SK-N-SH (cell line): ENCODE data around the gene PLTP. TPM values are rescaled to one million over a fixed set of nuclear protein-coding genes. Genes with fewer than 3 reads are reported as not detected.

ENCODE experiments used
- CTCF ChIA-PET: fragments of 300-600, 350-600 bp; formaldehyde crosslinking; extraction: SDS; loops from one replicate; lab custom pipeline; 2021; lab: Yijun Ruan, JAX
- POLR2A ChIA-PET: fragments of 350-600 bp; sonication (Branson Sonifier 250); formaldehyde crosslinking; extraction: SDS; loops from one replicate; lab custom pipeline; 2020; ENCODE audit warnings: antibody characterized with exemption, inconsistent platforms; lab: Yijun Ruan, JAX
- DNase-seq: peaks from one replicate; pipeline ENCODE4 v3.0.0; 2012
- H2AFZ ChIP-seq: fragments of 200-600 bp; sonication (generic); 2 replicates; pipeline ENCODE4 v1.8.1; 2016; ENCODE audit warnings: antibody characterized with exemption, mild to moderate bottlenecking, low read depth
- H3F3A ChIP-seq: fragments of 200-600 bp; sonication (generic); replicated peaks from 2 replicates; pipeline ENCODE3; 2016; ENCODE audit warnings: antibody characterized with exemption, mild to moderate bottlenecking; ENCODE audit not compliant: insufficient read depth
- H3K27ac ChIP-seq, 2 experiments: fragments of 200-500 bp in 1 of 2; fragments of 200-600 bp in 1 of 2; sonication (Bioruptor generic) in 1 of 2; sonication (generic), shearing (Covaris generic) in 1 of 2; 2 replicates each; pipeline versions ENCODE4 v1.5.1 to v1.6.1; 2014 to 2016; ENCODE audit warnings: low read depth in 2 of 2, inconsistent platforms in 1 of 2, low read length in 1 of 2, mild to moderate bottlenecking in 1 of 2, mixed read lengths in 1 of 2
- H3K27me3 ChIP-seq: fragments of 200-600 bp; sonication (generic), shearing (Covaris generic); 2 replicates; pipeline ENCODE4 v1.6.1; 2016; ENCODE audit warnings: mixed run types; ENCODE audit not compliant: insufficient read depth
- H3K36me3 ChIP-seq, 2 experiments: fragments of 200-500 bp in 1 of 2; fragments of 200-600 bp in 1 of 2; sonication (Bioruptor generic) in 1 of 2; sonication (generic) in 1 of 2; replicated peaks in 1 of 2; 2 replicates each; pipeline versions ENCODE3 to v1.5.1; 2014 to 2016; ENCODE audit warnings: low read length in 1 of 2, mild to moderate bottlenecking in 1 of 2; ENCODE audit not compliant: insufficient read depth in 2 of 2, control insufficient read depth in 1 of 2
- H3K4me1 ChIP-seq, 2 experiments: fragments of 200-500 bp in 1 of 2; fragments of 200-600 bp in 1 of 2; sonication (Bioruptor generic) in 1 of 2; sonication (generic), shearing (Covaris generic) in 1 of 2; 2 replicates each; pipeline versions ENCODE4 v1.5.1 to v1.6.1; 2014 to 2016; ENCODE audit warnings: low read depth in 1 of 2, low read length in 1 of 2, mixed run types in 1 of 2; ENCODE audit not compliant: insufficient read depth in 2 of 2, control insufficient read depth in 1 of 2
- H3K4me2 ChIP-seq: fragments of 200-600 bp; sonication (generic), shearing (Covaris generic); 2 replicates; pipeline ENCODE4 v1.6.1; 2017; ENCODE audit warnings: mixed run types
- H3K4me3 ChIP-seq, 2 experiments: fragments of 200-500 bp in 1 of 2; fragments of 200-600 bp in 1 of 2; sonication (Bioruptor generic) in 1 of 2; sonication (generic), shearing (Covaris generic) in 1 of 2; 2 replicates each; pipeline versions ENCODE4 v1.5.1 to v1.8.1; 2014 to 2016; ENCODE audit warnings: low read depth in 2 of 2, inconsistent platforms in 1 of 2, low read length in 1 of 2, mild to moderate bottlenecking in 1 of 2, mixed read lengths in 1 of 2, moderate library complexity in 1 of 2
- H3K79me2 ChIP-seq: fragments of 200-600 bp; sonication (generic); 2 replicates; pipeline ENCODE4 v1.8.1; 2017; ENCODE audit warnings: mild to moderate bottlenecking; ENCODE audit not compliant: insufficient read depth
- H3K9ac ChIP-seq: fragments of 200-600 bp; sonication (generic); 2 replicates; pipeline ENCODE4 v1.6.1; 2017; ENCODE audit warnings: mixed run types
- H3K9me2 ChIP-seq: fragments of 200-600 bp; sonication (generic); 2 replicates; pipeline ENCODE4 v1.6.1; 2017; ENCODE audit warnings: mixed run types
- H3K9me3 ChIP-seq: fragments of 200-600 bp; sonication (generic); 2 replicates; pipeline ENCODE4 v1.6.1; 2017; ENCODE audit warnings: mixed run types, mild to moderate bottlenecking, moderate library complexity
- H4K20me1 ChIP-seq: fragments of 200-600 bp; sonication (generic); 2 replicates; pipeline ENCODE4 v1.6.1; 2017; ENCODE audit warnings: mild to moderate bottlenecking, mixed run types; ENCODE audit not compliant: insufficient read depth
- CTCF ChIP-seq: fragments of 200-600 bp; sonication (generic); IDR thresholded peaks from 2 replicates; pipeline ENCODE4 v1.6.1; 2017; ENCODE audit warnings: antibody characterized with exemption, mild to moderate bottlenecking, moderate library complexity
- ELF1 ChIP-seq: IDR thresholded peaks from 2 replicates; pipeline ENCODE4 v1.4.0; 2012
- FOXM1 ChIP-seq: IDR thresholded peaks from 2 replicates; pipeline ENCODE4 v1.4.0; 2012; ENCODE audit warnings: low read depth, mild to moderate bottlenecking
- GABPA ChIP-seq: IDR thresholded peaks from 2 replicates; pipeline ENCODE4 v1.4.0; 2012; ENCODE audit warnings: low read depth, mild to moderate bottlenecking
- JUND ChIP-seq: IDR thresholded peaks from 2 replicates; pipeline ENCODE4 v1.4.0; 2012
- MAX ChIP-seq: IDR thresholded peaks from 2 replicates; pipeline ENCODE4 v1.4.0; 2012; ENCODE audit warnings: low read depth
- MEF2A ChIP-seq: IDR thresholded peaks from 2 replicates; pipeline ENCODE4 v1.4.0; 2012; ENCODE audit warnings: low read depth, borderline replicate concordance
- MXI1 ChIP-seq: IDR thresholded peaks from 2 replicates; pipeline ENCODE4 v1.6.1; 2012; ENCODE audit warnings: mild to moderate bottlenecking, low read depth, low read length, improper control_type of control experiment
- NRF1 ChIP-seq: IDR thresholded peaks from 2 replicates; pipeline ENCODE4 v1.6.1; 2012; ENCODE audit warnings: low read depth, mild to moderate bottlenecking, low read length
- POLR2AphosphoS5 ChIP-seq: IDR thresholded peaks from 2 replicates; pipeline ENCODE4 v1.6.1; 2012; ENCODE audit warnings: low read depth, low read length
- REST ChIP-seq: IDR thresholded peaks from 2 replicates; pipeline ENCODE4 v1.6.1; 2012; ENCODE audit warnings: mild to moderate bottlenecking, low read depth, low read length, moderate library complexity
- RFX5 ChIP-seq: IDR thresholded peaks from 2 replicates; pipeline ENCODE4 v1.6.1; 2012; ENCODE audit warnings: mild to moderate bottlenecking, improper control_type of control experiment, low read length
- RXRA ChIP-seq: IDR thresholded peaks from 2 replicates; pipeline ENCODE4 v1.4.0; 2012; ENCODE audit warnings: low read depth, mild to moderate bottlenecking, borderline replicate concordance
- SMC3 ChIP-seq: IDR thresholded peaks from 2 replicates; pipeline ENCODE4 v1.6.1; 2012; ENCODE audit warnings: low read depth, low read length, improper control_type of control experiment
- TEAD4 ChIP-seq: IDR thresholded peaks from 2 replicates; pipeline ENCODE4 v1.4.0; 2012; ENCODE audit warnings: mild to moderate bottlenecking, borderline replicate concordance; ENCODE audit not compliant: insufficient read depth
- USF1 ChIP-seq: IDR thresholded peaks from 2 replicates; pipeline ENCODE4 v1.4.0; 2012; ENCODE audit warnings: low read depth, borderline replicate concordance
- YY1 ChIP-seq: IDR thresholded peaks from 2 replicates; pipeline ENCODE4 v1.4.0; 2012; ENCODE audit warnings: low read depth, mild to moderate bottlenecking
- ZBTB33 ChIP-seq: IDR thresholded peaks from 2 replicates; pipeline ENCODE4 v1.4.0; 2012; ENCODE audit warnings: low read depth, borderline replicate concordance
- WGBS: methylation state at CpG from one replicate; pipeline ENCODE4 v1.1.6; 2017; ENCODE audit warnings: low lambda C conversion rate; 5-methylcytosine and 5-hydroxymethylcytosine counted together
- polyA plus RNA-seq, 3 experiments: library from polyadenylated mRNA; depleted of rRNA; stranded (reverse); fragments of >200 nt; gene quantifications; 2 replicates each; pipeline ENCODE4 v1.2.3, GENCODE V29; 2012

PLTP gene
- polyA plus RNA-seq, 1 of the 3 experiments (the other 2 are of a cell fraction), result 154 TPM

- H3K4me1 ChIP-seq, result peaks cover 7 to 8% of the 10 kb centered on the region in 2 experiments; a peak in 1 of 4 replicates
- DNase-seq, result no peak
- H4K20me1 ChIP-seq, result no peaks in the 10 kb centered on the region; the same call in 1 of the 2 replicates
- WGBS, result 77% methylated on average over 5 of the region's 5 CpGs
- H3K27ac ChIP-seq, result no peak overlapping the region
- no peak for TF ChIP-seq MEF2A
- no peak for TF ChIP-seq NRF1
- no peak for TF ChIP-seq RFX5
- TF ChIP-seq RXRA, result no peak
- TF ChIP-seq ELF1, result no peak
- no peak for TF ChIP-seq ZBTB33
- no peak for TF ChIP-seq CTCF
- no peak for TF ChIP-seq MXI1
- TF ChIP-seq TEAD4, result no peak
- TF ChIP-seq FOXM1, result no peak
- no peak for TF ChIP-seq MAX
- TF ChIP-seq REST, result no peak
- TF ChIP-seq USF1, result no peak
- TF ChIP-seq SMC3, result no peak
- no peak for TF ChIP-seq GABPA
- TF ChIP-seq JUND, result no peak
- no peak for TF ChIP-seq YY1
- TF ChIP-seq POLR2AphosphoS5, result no peak
- H3K27me3 ChIP-seq, result no peaks in the 10 kb centered on the region
- no peaks in the 10 kb centered on the region for H3K9me3 ChIP-seq
- peaks cover 0 to 8% of the 10 kb centered on the region in 2 experiments for H3K36me3 ChIP-seq
- peaks cover 9% of the 10 kb centered on the region for H3F3A ChIP-seq
- no peak overlapping the region for H2AFZ ChIP-seq
- ChIA-PET CTCF (interaction anchor here (1.2 kb wide), 1 partner anchor 12 kb away, joined by 3 read pairs; no protein-coding TSS in a partner anchor), POLR2A (no interaction called here)
- H3K4me2 ChIP-seq, result no peak overlapping the region
- H3K9ac ChIP-seq, result no peak overlapping the region
- H3K9me2 ChIP-seq, result no peaks in the 10 kb centered on the region
- H3K4me3 ChIP-seq, result no peak overlapping the region
- H3K79me2 ChIP-seq, result peaks cover 8% of the 10 kb centered on the region
Observed at GRCh38 chr20:45913116-45913515, 1.2 kb upstream of the PLTP start.
